Activated CD8-positive, alpha-beta memory T cell treated with anti-CD3 and anti-CD28 coated beads for 4 hours (primary cell): ENCODE data around the gene ARHGEF10L.
"Not testable (repeated sequence)": the region's sequence is repeated elsewhere in the genome, so short reads cannot be mapped to it uniquely, and the experiment has no call there.

Experiments used
- DNase-seq, 2 donors: peaks; one replicate each; pipeline ENCODE4 v3.0.0-alpha.2; 2020; ENCODE audit warnings: low read depth in 2 of 2

ARHGEF10L gene

GRCh38 chr1:17539477-17540254 is at the start of gene ARHGEF10L:
TSS of gene ARHGEF10L (plus strand) at chr1:17539698. CDS start at chr1:17580596, 40,898 bp downstream.
- no peak for DNase-seq

- not testable (repeated sequence) for DNase-seq
Observed at GRCh38 chr1:17489768-17490417, 49.6 kb upstream of the ARHGEF10L start.

- not testable (repeated sequence) for DNase-seq
Observed at GRCh38 chr1:17490667-17491066, 48.8 kb upstream of the ARHGEF10L start.

GRCh38 chr1:17494114-17494729 is 45.3 kb upstream of the ARHGEF10L start:
- DNase-seq = peak; percentile 8 to 18

GRCh38 chr1:17496419-17496818 is 43.1 kb upstream of the ARHGEF10L start:
- no peak for DNase-seq

- DNase-seq = no peak
Observed at GRCh38 chr1:17498214-17498613, 41.3 kb upstream of the ARHGEF10L start.

GRCh38 chr1:17502326-17502778 is 37.1 kb upstream of the ARHGEF10L start:
- DNase-seq = no peak

- DNase-seq = no peak
Observed at GRCh38 chr1:17503146-17503545, 36.4 kb upstream of the ARHGEF10L start.

GRCh38 chr1:17507200-17507599 is 32.3 kb upstream of the ARHGEF10L start:
- not testable (repeated sequence) for DNase-seq

- no peak for DNase-seq
Observed at GRCh38 chr1:17507915-17508314, 31.6 kb upstream of the ARHGEF10L start.

- DNase-seq = no peak
Observed at GRCh38 chr1:17509363-17509762, 30.1 kb upstream of the ARHGEF10L start.

- DNase-seq = no peak
Observed at GRCh38 chr1:17510138-17510537, 29.4 kb upstream of the ARHGEF10L start.

- no peak for DNase-seq
Observed at GRCh38 chr1:17511188-17511587, 28.3 kb upstream of the ARHGEF10L start.

- DNase-seq = no peak
Observed at GRCh38 chr1:17513131-17513530, 26.4 kb upstream of the ARHGEF10L start.

- no peak for DNase-seq
Observed at GRCh38 chr1:17514776-17515175, 24.7 kb upstream of the ARHGEF10L start.

- no peak for DNase-seq
Observed at GRCh38 chr1:17515902-17516301, 23.6 kb upstream of the ARHGEF10L start.

GRCh38 chr1:17516303-17517214 is 22.9 kb upstream of the ARHGEF10L start:
- DNase-seq = no peak

- DNase-seq = no peak
Observed at GRCh38 chr1:17520041-17520440, 19.5 kb upstream of the ARHGEF10L start.

- no peak for DNase-seq
Observed at GRCh38 chr1:17520473-17521319, 18.8 kb upstream of the ARHGEF10L start.

GRCh38 chr1:17521946-17522612 is 17.4 kb upstream of the ARHGEF10L start:
- no peak for DNase-seq
